ENCODE measurements around the gene ARL3.

ARL3 gene

DNA sequence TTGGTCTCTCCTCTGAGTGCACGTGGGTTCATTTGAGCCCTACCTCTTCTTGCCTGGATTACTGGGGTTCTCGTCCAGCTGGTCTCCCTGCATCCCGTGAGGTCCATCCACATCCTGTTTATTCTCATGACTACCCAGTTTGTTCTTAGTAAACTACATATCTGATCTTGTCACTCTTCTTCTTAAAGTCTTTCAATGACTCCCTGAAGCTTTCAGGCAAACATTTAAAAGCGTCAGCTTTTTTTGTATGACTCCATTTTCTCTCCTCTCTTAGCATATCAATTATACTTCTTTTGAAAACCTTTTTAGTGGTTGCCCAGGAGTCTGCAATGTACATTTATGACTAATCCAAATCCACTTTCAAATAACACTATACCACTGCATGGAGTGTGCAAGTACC is 7.8 kb upstream of the ARL3 start:
- Histone ChIP-seq H3K4me3 (ENCODE audit: insufficient read depth, low read length, poor library complexity, severe bottlenecking) (no peak overlapping the region), H3K9me3 (ENCODE audit: insufficient read depth, low read length) (no peaks in the 10 kb centered on the region), H3K4me2 (ENCODE audit: low read depth, low read length, poor library complexity, severe bottlenecking) (no peak overlapping the region), H3K27me3 (ENCODE audit: low read length) (no peaks in the 10 kb centered on the region), H3K27ac (ENCODE audit: low read depth, low read length) (no peak overlapping the region), H3K9ac (ENCODE audit: low read length) (no peak overlapping the region), H2AFZ (ENCODE audit: low read depth, low read length, severe bottlenecking) (no peak overlapping the region), H4K20me1 (ENCODE audit: low read depth, low read length) (no peaks in the 10 kb centered on the region), H3F3A (ENCODE audit: insufficient read depth) (no peaks in the 10 kb centered on the region), H3K9me2 (replicated peaks; ENCODE audit: insufficient read depth, low read length) (no peaks in the 10 kb centered on the region), H3K36me3 (ENCODE audit: low read length) (no peaks in the 10 kb centered on the region; the same call in 1 of the 2 replicates), H3K79me2 (ENCODE audit: insufficient read depth, low read length) (peaks cover 53% of the 10 kb centered on the region)
- TF ChIP-seq EZH2phosphoT487 (conservative IDR thresholded peaks at IDR 0.05; ENCODE audit: low read length) = no peak
- TF ChIP-seq, protein P1, sequence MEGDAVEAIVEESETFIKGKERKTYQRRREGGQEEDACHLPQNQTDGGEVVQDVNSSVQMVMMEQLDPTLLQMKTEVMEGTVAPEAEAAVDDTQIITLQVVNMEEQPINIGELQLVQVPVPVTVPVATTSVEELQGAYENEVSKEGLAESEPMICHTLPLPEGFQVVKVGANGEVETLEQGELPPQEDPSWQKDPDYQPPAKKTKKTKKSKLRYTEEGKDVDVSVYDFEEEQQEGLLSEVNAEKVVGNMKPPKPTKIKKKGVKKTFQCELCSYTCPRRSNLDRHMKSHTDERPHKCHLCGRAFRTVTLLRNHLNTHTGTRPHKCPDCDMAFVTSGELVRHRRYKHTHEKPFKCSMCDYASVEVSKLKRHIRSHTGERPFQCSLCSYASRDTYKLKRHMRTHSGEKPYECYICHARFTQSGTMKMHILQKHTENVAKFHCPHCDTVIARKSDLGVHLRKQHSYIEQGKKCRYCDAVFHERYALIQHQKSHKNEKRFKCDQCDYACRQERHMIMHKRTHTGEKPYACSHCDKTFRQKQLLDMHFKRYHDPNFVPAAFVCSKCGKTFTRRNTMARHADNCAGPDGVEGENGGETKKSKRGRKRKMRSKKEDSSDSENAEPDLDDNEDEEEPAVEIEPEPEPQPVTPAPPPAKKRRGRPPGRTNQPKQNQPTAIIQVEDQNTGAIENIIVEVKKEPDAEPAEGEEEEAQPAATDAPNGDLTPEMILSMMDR (IDR thresholded peaks at IDR 0.05; ENCODE audit: insufficient read depth, low read length, poor library complexity, severe bottlenecking) = no peak

DNA sequence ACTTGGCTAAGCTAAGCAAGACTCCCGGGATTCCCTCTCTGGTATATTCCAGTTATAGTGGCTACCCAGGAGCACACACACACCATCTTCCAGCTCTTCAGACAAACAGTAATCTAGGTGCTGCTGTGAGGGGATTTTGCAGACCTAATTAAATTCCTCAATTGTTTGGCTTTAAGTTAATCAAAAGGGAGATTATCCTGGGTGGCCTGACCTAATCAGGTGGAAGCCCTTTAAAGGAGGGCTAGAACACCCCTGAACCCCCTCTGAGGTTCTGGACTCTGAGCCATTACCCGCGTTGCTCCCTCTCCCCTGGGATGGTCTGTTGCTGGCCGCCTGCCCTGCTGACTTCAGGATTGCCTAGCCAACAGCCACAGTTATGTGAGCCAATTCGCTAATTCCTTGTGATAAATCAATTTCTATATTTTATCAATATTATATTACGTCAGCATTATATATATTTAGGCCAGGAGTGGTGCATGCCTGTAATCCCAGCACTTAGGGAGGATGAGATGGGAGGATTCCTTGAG is 6.6 kb upstream of the ARL3 start:
- no peak overlapping the region for H2AFZ ChIP-seq (ENCODE audit: low read depth, low read length, severe bottlenecking)
- H3K36me3 ChIP-seq (ENCODE audit: low read length) = no peaks in the 10 kb centered on the region; the same call in 1 of the 2 replicates
- H3F3A ChIP-seq (ENCODE audit: insufficient read depth) = no peaks in the 10 kb centered on the region
- no peaks in the 10 kb centered on the region for H3K9me2 ChIP-seq (replicated peaks; ENCODE audit: insufficient read depth, low read length)
- H3K4me2 ChIP-seq (ENCODE audit: low read depth, low read length, poor library complexity, severe bottlenecking) = no peak overlapping the region
- H3K9me3 ChIP-seq (ENCODE audit: insufficient read depth, low read length) = no peaks in the 10 kb centered on the region
- H4K20me1 ChIP-seq (ENCODE audit: low read depth, low read length) = no peaks in the 10 kb centered on the region
- H3K79me2 ChIP-seq (ENCODE audit: insufficient read depth, low read length) = peaks cover 59% of the 10 kb centered on the region
- no peak for TF ChIP-seq EZH2phosphoT487 (conservative IDR thresholded peaks at IDR 0.05; ENCODE audit: low read length)
- TF ChIP-seq, protein P1 (IDR thresholded peaks at IDR 0.05; ENCODE audit: insufficient read depth, low read length, poor library complexity, severe bottlenecking) = no peak
- no peak overlapping the region for H3K9ac ChIP-seq (ENCODE audit: low read length)
- no peak overlapping the region for H3K27ac ChIP-seq (ENCODE audit: low read depth, low read length)
- H3K27me3 ChIP-seq (ENCODE audit: low read length) = no peaks in the 10 kb centered on the region
- no peak overlapping the region for H3K4me3 ChIP-seq (ENCODE audit: insufficient read depth, low read length, poor library complexity, severe bottlenecking)

DNA sequence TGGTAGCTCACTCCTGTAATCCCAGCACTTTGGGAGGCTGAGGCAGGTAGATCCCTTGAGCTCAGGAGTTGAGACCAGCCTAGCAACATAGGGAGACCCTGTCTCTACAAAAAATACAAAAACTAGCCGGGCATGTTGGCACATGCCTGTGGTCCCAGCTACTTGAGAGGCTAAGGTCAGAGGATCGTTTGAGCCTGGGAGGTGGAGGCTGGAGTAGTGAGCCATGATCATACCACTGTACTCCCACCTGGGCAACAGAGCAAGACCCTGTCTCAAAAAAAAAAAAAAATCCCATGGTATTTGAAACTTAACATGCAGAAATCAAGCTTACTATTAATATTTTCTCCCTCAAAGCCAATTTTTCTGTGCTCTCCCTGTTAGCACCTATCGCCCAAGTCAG is 6.1 kb upstream of the ARL3 start:
- Histone ChIP-seq H3K36me3 (ENCODE audit: low read length) (no peaks in the 10 kb centered on the region; the same call in 1 of the 2 replicates), H3K27me3 (ENCODE audit: low read length) (no peaks in the 10 kb centered on the region), H2AFZ (ENCODE audit: low read depth, low read length, severe bottlenecking) (no peak overlapping the region), H3K27ac (ENCODE audit: low read depth, low read length) (no peak overlapping the region), H3K79me2 (ENCODE audit: insufficient read depth, low read length) (peaks cover 64% of the 10 kb centered on the region), H3K9ac (ENCODE audit: low read length) (no peak overlapping the region), H3K4me3 (ENCODE audit: insufficient read depth, low read length, poor library complexity, severe bottlenecking) (no peak overlapping the region), H3K4me2 (ENCODE audit: low read depth, low read length, poor library complexity, severe bottlenecking) (no peak overlapping the region), H3K9me3 (ENCODE audit: insufficient read depth, low read length) (no peaks in the 10 kb centered on the region), H3F3A (ENCODE audit: insufficient read depth) (no peaks in the 10 kb centered on the region), H3K9me2 (replicated peaks; ENCODE audit: insufficient read depth, low read length) (no peaks in the 10 kb centered on the region), H4K20me1 (ENCODE audit: low read depth, low read length) (no peaks in the 10 kb centered on the region)
- TF ChIP-seq, protein P1 (IDR thresholded peaks at IDR 0.05; ENCODE audit: insufficient read depth, low read length, poor library complexity, severe bottlenecking) = no peak
- no peak for TF ChIP-seq EZH2phosphoT487 (conservative IDR thresholded peaks at IDR 0.05; ENCODE audit: low read length)

All from SU-DHL-6 (cell line).